Neutrophil (primary cell): ENCODE results near the gene RSRC1.
"Not testable (repeated sequence)": the region's sequence is repeated elsewhere in the genome, so short reads cannot be mapped to it uniquely, and the experiment has no call there.

Source experiments
- H3K27ac ChIP-seq: fragments of 200-600 bp; sonication (generic); 2 replicates; pipeline ENCODE4 v1.5.1; 2016; ENCODE audit warnings: mild to moderate bottlenecking, moderate library complexity
- H3K27me3 ChIP-seq: fragments of 200-600 bp; sonication (generic); 2 replicates; pipeline ENCODE4 v1.6.0; 2016; ENCODE audit warnings: mild to moderate bottlenecking
- H3K36me3 ChIP-seq: fragments of 200-600 bp; sonication (generic); 2 replicates; pipeline ENCODE4 v1.5.1; 2017
- H3K4me1 ChIP-seq, 2 experiments: fragments of 200-600 bp in 1 of 2; sonication (generic) in 1 of 2; 1 replicate in 1 of 2; 2 replicates in 1 of 2; pipeline versions ENCODE4 v1.5.1 to v1.6.1; 2013 to 2016; ENCODE audit warnings: low read depth in 1 of 2, low read length in 1 of 2, mild to moderate bottlenecking in 1 of 2, moderate library complexity in 1 of 2; ENCODE audit not compliant: control insufficient read depth in 1 of 2, insufficient read depth in 1 of 2
- H3K4me3 ChIP-seq, 2 experiments: fragments of 200-600 bp in 1 of 2; sonication (generic) in 1 of 2; 1 replicate in 1 of 2; 2 replicates in 1 of 2; pipeline ENCODE4 v1.5.1; 2013 to 2016; ENCODE audit warnings: low read depth in 1 of 2, low read length in 1 of 2, mild to moderate bottlenecking in 1 of 2, moderate library complexity in 1 of 2
- H3K9me3 ChIP-seq: fragments of 200-600 bp; sonication (generic); 2 replicates; pipeline ENCODE4 v1.5.1; 2016
- CTCF ChIP-seq: fragments of 200-600 bp; sonication (generic); IDR thresholded peaks from 2 replicates; pipeline ENCODE4 v1.5.1; 2016; ENCODE audit warnings: antibody characterized with exemption

RSRC1 gene

GRCh38 chr3:158110658-158111018 lies 749 bp downstream of the RSRC1 start:
- Histone ChIP-seq H3K27ac (peak overlapping the region; percentile 55), H3K4me1 (peaks cover 27 to 39% of the 10 kb centered on the region in 2 experiments), H3K9me3 (no peaks in the 10 kb centered on the region), H3K4me3 (peak overlapping the region; percentile 78 to 82), H3K27me3 (peaks cover 41% of the 10 kb centered on the region), H3K36me3 (no peaks in the 10 kb centered on the region)
- no peak for TF ChIP-seq CTCF

- H3K4me3 ChIP-seq = no peak overlapping the region
- H3K4me1 ChIP-seq = peaks cover 15 to 26% of the 10 kb centered on the region in 2 experiments
- no peaks in the 10 kb centered on the region for H3K36me3 ChIP-seq
- H3K27ac ChIP-seq = no peak overlapping the region
- TF ChIP-seq CTCF = no peak
- H3K27me3 ChIP-seq = peaks cover 29% of the 10 kb centered on the region
- H3K9me3 ChIP-seq = no peaks in the 10 kb centered on the region
Observed at GRCh38 chr3:158111861-158112260, 2.0 kb downstream of the RSRC1 start.

- Histone ChIP-seq H3K4me1 (peaks cover 12 to 21% of the 10 kb centered on the region in 2 experiments), H3K27me3 (peaks cover 11% of the 10 kb centered on the region)
- not testable (repeated sequence) for H3K9me3 ChIP-seq, H3K27ac ChIP-seq, H3K4me3 ChIP-seq, H3K36me3 ChIP-seq
Observed at GRCh38 chr3:158113595-158113994, 3.7 kb downstream of the RSRC1 start.

GRCh38 chr3:158120330-158120729 lies 10.4 kb downstream of the RSRC1 start:
- Histone ChIP-seq H3K4me3 (no peak overlapping the region), H3K36me3 (no peaks in the 10 kb centered on the region), H3K27ac (no peak overlapping the region), H3K27me3 (no peaks in the 10 kb centered on the region), H3K4me1 (no peaks in the 10 kb centered on the region), H3K9me3 (no peaks in the 10 kb centered on the region)
- no peak for TF ChIP-seq CTCF

- TF ChIP-seq CTCF = no peak
- H3K9me3 ChIP-seq = no peaks in the 10 kb centered on the region
- no peaks in the 10 kb centered on the region for H3K27me3 ChIP-seq
- no peak overlapping the region for H3K4me3 ChIP-seq
- no peak overlapping the region for H3K27ac ChIP-seq
- no peaks in the 10 kb centered on the region for H3K36me3 ChIP-seq
- no peaks in the 10 kb centered on the region for H3K4me1 ChIP-seq
Observed at GRCh38 chr3:158121295-158121694, 11.4 kb downstream of the RSRC1 start.

- not testable (repeated sequence) for H3K27me3 ChIP-seq, H3K9me3 ChIP-seq, H3K27ac ChIP-seq, H3K4me3 ChIP-seq, H3K4me1 ChIP-seq, H3K36me3 ChIP-seq
Observed at GRCh38 chr3:158122721-158123120, 12.8 kb downstream of the RSRC1 start.
